ENCODE measurements around the gene CHRM2. TPM values are rescaled to one million over a fixed set of nuclear protein-coding genes. Genes with fewer than 3 reads are reported as not detected.

Gene CHRM2
- total and polyA plus RNA-seq, 2 of the 4 experiments (the other 2 are of a cell fraction) = 79.3 to 184 TPM

DNA sequence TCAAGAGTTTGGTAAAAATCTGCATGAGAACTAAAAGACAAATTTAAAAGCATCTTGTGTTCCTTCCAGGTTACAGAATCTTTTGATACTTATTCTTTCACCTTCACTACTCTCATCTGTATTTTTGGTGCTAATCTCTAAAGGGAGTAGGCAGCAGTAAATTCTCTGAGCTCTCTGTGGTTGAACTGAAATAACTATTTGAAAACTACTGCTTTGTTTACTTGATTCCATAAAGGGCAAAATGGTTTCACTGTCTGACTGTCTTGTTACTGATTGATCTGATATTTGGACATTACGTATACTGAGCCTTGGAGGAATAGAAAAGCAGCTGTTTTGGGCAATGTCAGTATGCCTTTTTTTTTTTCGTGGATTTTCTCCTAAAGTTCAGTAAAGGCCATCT lies 103.3 kb downstream of the CHRM2 start:
- in situ Hi-C loops (cut with MboI; ENCODE audit: low sequenced_read_pairs) (no loop called here), intact Hi-C loops (cut with micrococcal nuclease) (loop anchor here (10.0 kb wide), 1 partner anchor 623 kb away; no protein-coding TSS in a partner anchor), dilution Hi-C loops (cut with HindIII; ENCODE audit: low sequenced_read_pairs, unreplicated experiment) (no loop called here)
- H2AFZ ChIP-seq (replicated peaks; ENCODE audit: low read length, poor library complexity) = no peak overlapping the region
- no peak overlapping the region for H3K4me3 ChIP-seq (ENCODE audit: insufficient read depth, low read depth, low read length)
- 0 out of 2 replicates have a peak overlapping the region, but pooled peaks have one; percentile 32 for H2BK20ac ChIP-seq (ENCODE audit: low read depth, low read length)
- no peak overlapping the region for H3K4ac ChIP-seq (ENCODE audit: low read depth, low read length)
- peaks cover 18 to 41% of the 10 kb centered on the region in 2 experiments for H3K79me1 ChIP-seq (ENCODE audit: low read depth in 1 of 2, low read length in 2 of 2)
- POLR2A ChIA-PET (ENCODE audit: unreplicated experiment) = no interaction called here
- whole genome bisulfite sequencing, 2 experiments (ENCODE audit: extremely low coverage in 2 of 2, insufficient read length in 1 of 2) = no CpG with 5 or more reads among the region's 2 CpGs
- H2AK9ac ChIP-seq (replicated peaks; ENCODE audit: low read depth, low read length, poor library complexity) = no peak overlapping the region
- peak; percentile 28; the same call in 1 of the 2 replicates for ATAC-seq (ENCODE audit: low read depth)
- no peak overlapping the region for H2BK120ac ChIP-seq (ENCODE audit: low read depth, low read length)
- peaks cover 15% of the 10 kb centered on the region for H3K4me1 ChIP-seq (ENCODE audit: control insufficient read depth, insufficient read depth, low read length)
- no peak overlapping the region for H3K14ac ChIP-seq (replicated peaks; ENCODE audit: low read depth, low read length)
- H3K18ac ChIP-seq (ENCODE audit: low read depth, low read length) = peak overlapping the region; percentile 42; the same call in 1 of the 2 replicates
- no peak overlapping the region; the same call in 1 of the 2 replicates for H3K56ac ChIP-seq (ENCODE audit: extremely low read depth, insufficient read depth, low read length)
- H2BK15ac ChIP-seq (ENCODE audit: low read depth, low read length) = no peak overlapping the region
- H4K8ac ChIP-seq (ENCODE audit: low read depth in 2 of 2, low read length in 2 of 2) = 0 out of 4 replicates have a peak overlapping the region, but pooled peaks of 1 of the 2 experiments have one; percentile 46
- peaks cover 4% of the 10 kb centered on the region; the same call in 1 of the 2 replicates for H3K9me1 ChIP-seq (ENCODE audit: insufficient read depth, low read length)
- no peak overlapping the region for H3K23ac ChIP-seq (ENCODE audit: low read depth, low read length)
- H3K27ac ChIP-seq (ENCODE audit: insufficient read depth, low read length) = peak overlapping the region; percentile 44; the same call in 1 of the 2 replicates
- H4K5ac ChIP-seq (ENCODE audit: low read depth, low read length) = no peak overlapping the region
- no TSS peak for BruUV-seq (replicated peaks)
- H3K9ac ChIP-seq (ENCODE audit: low read depth, low read length) = no peak overlapping the region
- no peak for DNase-seq
- no peaks in the 10 kb centered on the region; the same call in 1 of the 2 replicates for H4K20me1 ChIP-seq (ENCODE audit: insufficient read depth, low read length)
- peaks cover 2% of the 10 kb centered on the region for H3K36me3 ChIP-seq (ENCODE audit: control insufficient read depth, insufficient read depth, low read length)
- CTCF ChIA-PET = no interaction called here
- no peak for TF ChIP-seq RAD21 (IDR thresholded peaks at IDR 0.05; ENCODE audit: low read length)
- TF ChIP-seq BHLHE40 (IDR thresholded peaks at IDR 0.05; ENCODE audit: low read depth, low read length) = no peak
- TF ChIP-seq CEBPB (IDR thresholded peaks at IDR 0.05; ENCODE audit: low read depth, low read length) = no peak
- no peak for TF ChIP-seq MAZ (IDR thresholded peaks at IDR 0.05; ENCODE audit: borderline replicate concordance, low read depth, low read length)
- no peak for TF ChIP-seq FOS (IDR thresholded peaks at IDR 0.05; ENCODE audit: low read depth, low read length)
- no peak for TF ChIP-seq CHD1 (IDR thresholded peaks at IDR 0.05; ENCODE audit: low read depth, low read length)
- TF ChIP-seq MXI1 (IDR thresholded peaks at IDR 0.05; ENCODE audit: borderline replicate concordance, low read depth, low read length) = no peak
- TF ChIP-seq RCOR1 (IDR thresholded peaks at IDR 0.05; ENCODE audit: insufficient replicate concordance, low read length) = no peak
- TF ChIP-seq POLR2A (IDR thresholded peaks at IDR 0.05; ENCODE audit: low read depth, low read length) = no peak
- no peak for TF ChIP-seq SMC3 (IDR thresholded peaks at IDR 0.05; ENCODE audit: low read depth, low read length)
- TF ChIP-seq RFX5 (IDR thresholded peaks at IDR 0.05; ENCODE audit: low read depth, low read length) = no peak
- TF ChIP-seq, protein P1, sequence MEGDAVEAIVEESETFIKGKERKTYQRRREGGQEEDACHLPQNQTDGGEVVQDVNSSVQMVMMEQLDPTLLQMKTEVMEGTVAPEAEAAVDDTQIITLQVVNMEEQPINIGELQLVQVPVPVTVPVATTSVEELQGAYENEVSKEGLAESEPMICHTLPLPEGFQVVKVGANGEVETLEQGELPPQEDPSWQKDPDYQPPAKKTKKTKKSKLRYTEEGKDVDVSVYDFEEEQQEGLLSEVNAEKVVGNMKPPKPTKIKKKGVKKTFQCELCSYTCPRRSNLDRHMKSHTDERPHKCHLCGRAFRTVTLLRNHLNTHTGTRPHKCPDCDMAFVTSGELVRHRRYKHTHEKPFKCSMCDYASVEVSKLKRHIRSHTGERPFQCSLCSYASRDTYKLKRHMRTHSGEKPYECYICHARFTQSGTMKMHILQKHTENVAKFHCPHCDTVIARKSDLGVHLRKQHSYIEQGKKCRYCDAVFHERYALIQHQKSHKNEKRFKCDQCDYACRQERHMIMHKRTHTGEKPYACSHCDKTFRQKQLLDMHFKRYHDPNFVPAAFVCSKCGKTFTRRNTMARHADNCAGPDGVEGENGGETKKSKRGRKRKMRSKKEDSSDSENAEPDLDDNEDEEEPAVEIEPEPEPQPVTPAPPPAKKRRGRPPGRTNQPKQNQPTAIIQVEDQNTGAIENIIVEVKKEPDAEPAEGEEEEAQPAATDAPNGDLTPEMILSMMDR (conservative IDR thresholded peaks at IDR 0.05; ENCODE audit: low read depth, low read length) = no peak
- TF ChIP-seq, protein P2, sequence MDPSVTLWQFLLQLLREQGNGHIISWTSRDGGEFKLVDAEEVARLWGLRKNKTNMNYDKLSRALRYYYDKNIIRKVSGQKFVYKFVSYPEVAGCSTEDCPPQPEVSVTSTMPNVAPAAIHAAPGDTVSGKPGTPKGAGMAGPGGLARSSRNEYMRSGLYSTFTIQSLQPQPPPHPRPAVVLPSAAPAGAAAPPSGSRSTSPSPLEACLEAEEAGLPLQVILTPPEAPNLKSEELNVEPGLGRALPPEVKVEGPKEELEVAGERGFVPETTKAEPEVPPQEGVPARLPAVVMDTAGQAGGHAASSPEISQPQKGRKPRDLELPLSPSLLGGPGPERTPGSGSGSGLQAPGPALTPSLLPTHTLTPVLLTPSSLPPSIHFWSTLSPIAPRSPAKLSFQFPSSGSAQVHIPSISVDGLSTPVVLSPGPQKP (IDR thresholded peaks at IDR 0.05; ENCODE audit: borderline replicate concordance, low read depth, low read length) = no peak
- no peak for TF ChIP-seq NFE2L2 (IDR thresholded peaks at IDR 0.05; ENCODE audit: low read depth, low read length)
- TF ChIP-seq MAFK (IDR thresholded peaks at IDR 0.05; ENCODE audit: low read depth, low read length) = no peak
- peak overlapping the region; percentile 5; the same call in 1 of the 2 replicates for H4K91ac ChIP-seq (ENCODE audit: insufficient read depth, low read depth, low read length)
- H3K9me3 ChIP-seq (ENCODE audit: control insufficient read depth, insufficient read depth, low read length) = no peaks in the 10 kb centered on the region
- H2BK5ac ChIP-seq (ENCODE audit: low read depth, low read length, poor library complexity, severe bottlenecking) = peak overlapping the region; percentile 68
- no peak overlapping the region for H3K4me2 ChIP-seq (ENCODE audit: low read depth, low read length)
- H2AK5ac ChIP-seq (ENCODE audit: low read depth, low read length) = no peak overlapping the region
- H3K27me3 ChIP-seq (ENCODE audit: control insufficient read depth, insufficient read depth, low read length) = no peaks in the 10 kb centered on the region
